NCI-H1048 (cell line): ENCODE results near the gene ROMO1.
"Not testable (repeated sequence)": the region's sequence is repeated elsewhere in the genome, so short reads cannot be mapped to it uniquely, and the experiment has no call there.

Source experiments
- DNase-seq: peaks from one replicate; lab custom pipeline; 2025; lab: John Stamatoyannopoulos, UW

The ROMO1 gene

GRCh38 chr20:35730583-35731468 is 31.6 kb downstream of the ROMO1 start:
- no peak for DNase-seq

- DNase-seq: no peak
Observed at GRCh38 chr20:35731469-35731788, 32.2 kb downstream of the ROMO1 start.

- DNase-seq: no peak
Observed at GRCh38 chr20:35731862-35732643, 32.8 kb downstream of the ROMO1 start.

GRCh38 chr20:35732644-35732982 is 33.4 kb downstream of the ROMO1 start:
- no peak for DNase-seq

GRCh38 chr20:35734374-35734773 is 35.2 kb downstream of the ROMO1 start:
- no peak for DNase-seq

DNA sequence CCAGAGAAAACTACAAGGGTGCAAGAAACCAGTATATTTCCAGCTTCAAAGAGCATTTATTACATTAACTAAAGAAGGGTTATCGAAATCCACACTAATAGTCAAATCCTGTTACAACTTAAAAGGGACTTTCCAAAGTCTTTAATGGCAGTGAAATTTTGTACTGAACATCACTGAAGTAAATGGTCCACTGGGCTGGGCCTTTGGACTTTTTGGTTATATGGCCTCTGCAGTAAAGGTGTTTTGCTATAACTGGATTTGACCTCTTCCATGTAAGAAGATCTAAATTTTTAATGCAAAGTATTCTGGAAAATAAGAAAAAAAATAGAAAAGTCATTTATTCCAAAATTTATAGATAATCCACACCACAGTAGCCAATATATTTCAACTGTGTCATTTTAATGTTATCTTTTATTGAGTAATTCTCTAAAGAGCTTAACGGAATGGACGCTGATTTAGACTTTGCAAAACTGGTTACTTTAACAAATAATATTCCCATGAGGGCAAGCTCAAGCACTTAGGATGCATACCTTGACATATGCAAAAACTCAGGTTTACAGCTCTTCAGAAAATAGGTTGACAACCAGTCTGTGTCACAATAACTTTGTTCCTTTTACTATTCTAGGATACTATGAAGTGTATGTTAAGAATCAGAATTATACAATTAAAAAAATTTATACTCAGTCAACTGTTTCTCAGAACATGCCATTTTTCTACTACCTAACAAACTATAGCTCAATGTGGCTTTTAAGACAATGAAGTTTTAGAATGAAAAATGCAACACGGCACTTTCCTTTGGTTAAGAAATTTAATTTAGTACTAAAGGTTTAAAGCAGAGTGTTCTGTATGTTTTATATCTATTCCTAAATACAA is 35.8 kb downstream of the ROMO1 start:
- DNase-seq: no peak

DNA sequence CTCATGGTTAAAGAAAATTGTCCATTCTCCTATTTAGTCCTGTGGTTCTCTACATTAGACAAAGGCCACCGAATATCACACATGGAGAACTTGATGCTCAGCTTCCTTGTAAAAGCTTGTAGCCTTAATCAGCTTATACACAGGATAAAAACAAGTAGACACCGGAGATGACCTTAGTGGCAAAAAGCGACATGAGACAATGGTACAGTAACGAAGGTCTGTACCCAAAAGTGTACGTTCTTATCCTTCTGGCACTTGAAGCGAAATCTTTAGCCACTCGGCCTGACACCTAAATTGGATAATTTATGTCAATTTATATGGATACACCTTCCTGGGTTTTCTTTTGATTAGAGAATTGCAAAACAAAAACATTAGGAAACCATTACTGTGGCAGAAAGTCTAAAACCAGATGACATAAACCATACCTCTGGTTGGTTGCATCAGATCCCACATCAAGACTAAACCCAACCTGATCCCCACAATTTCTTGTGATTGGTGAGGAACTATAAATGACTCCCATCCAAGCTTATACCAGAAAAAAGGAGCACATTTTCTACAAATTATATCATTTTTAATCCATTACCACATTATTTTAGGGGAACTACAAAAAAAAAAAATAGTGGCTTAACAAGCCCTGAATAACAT is 36.7 kb downstream of the ROMO1 start:
- DNase-seq: no peak

- DNase-seq: no peak
Observed at GRCh38 chr20:35737865-35738333, 38.7 kb downstream of the ROMO1 start.

DNA sequence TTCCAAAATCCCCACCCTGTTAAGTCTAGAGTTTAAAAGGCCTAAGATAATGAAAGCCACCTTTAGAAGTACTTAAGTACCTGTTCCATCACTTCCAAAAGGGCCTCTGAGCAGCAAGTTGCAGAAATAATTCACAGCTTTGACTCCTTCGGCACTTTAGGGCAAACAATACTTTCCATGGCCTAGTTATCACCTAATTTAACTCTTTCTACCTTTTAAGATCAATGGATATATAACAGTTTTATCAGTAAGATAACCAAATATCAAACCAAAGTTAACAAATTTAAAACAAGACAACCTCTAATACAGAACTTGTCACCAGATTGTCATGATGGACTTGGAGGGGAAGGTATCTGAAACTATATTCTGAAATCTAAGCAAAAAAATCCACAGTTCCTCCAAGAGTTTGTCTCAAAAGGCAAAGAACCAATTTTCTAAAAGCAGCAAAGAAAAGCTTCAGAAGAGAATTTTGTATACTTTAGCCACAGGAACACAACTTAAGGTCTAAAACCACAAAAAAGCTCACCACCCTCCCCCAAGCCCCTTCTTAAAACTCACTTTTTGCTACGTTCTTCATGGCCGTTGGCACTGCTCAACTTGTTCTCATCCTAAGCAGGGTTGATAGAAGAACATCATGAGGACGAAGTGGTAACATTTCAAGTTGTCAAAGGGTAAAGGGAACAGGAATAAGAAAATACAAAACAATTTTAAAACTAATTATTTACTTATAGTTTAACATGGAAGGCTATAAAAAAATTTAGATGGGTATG is 39.4 kb downstream of the ROMO1 start:
- DNase-seq: no peak

GRCh38 chr20:35739294-35740163 is 40.3 kb downstream of the ROMO1 start:
- DNase-seq: no peak

DNA sequence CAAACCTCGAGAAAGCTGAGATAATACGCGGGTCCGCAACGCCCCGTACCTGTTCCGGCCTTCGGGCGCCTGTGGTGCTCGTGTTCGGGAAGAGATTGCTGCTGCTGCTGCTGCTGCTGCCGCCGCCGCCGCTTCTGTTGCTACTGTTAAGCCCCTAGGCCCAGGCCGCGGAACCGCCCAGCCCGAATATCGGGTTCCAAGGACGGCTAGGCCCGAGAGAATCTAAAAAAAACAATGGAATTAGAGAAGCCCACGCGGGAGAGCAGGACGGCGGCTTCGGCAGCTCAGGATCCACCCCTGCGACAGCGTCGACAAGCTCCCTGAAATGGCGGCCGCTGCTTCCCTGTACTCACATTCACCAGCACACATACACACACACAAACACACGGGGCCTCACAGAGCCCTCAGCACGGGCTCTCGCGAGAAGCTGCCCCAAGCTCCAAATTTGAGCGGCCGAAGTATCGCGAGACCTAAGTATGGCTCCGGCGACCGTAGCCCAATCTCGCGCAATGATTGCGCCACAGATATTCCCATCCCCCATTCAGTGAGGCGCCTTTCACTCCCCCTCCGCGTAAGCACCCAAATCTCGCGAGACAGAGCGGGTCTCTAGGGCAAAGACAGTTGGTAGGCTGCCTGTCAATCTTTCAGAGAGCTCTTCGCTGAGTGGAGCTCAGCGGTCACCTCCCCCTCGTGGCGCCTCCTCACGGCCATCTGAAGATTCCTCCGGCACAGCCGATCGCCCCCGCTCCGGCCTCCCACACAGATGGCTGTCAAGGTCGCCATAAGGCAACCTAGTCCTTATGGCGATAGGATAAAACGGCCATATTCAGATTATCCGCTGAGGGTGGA is 42.9 kb downstream of the ROMO1 start, which contains the start of gene RBM39:
TSS of gene RBM39 (minus strand) at position 369 of the 849 bp plus-strand sequence. CDS start 1,386 bp downstream, outside the sequence.
- DNase-seq: peak; percentile 100

DNA sequence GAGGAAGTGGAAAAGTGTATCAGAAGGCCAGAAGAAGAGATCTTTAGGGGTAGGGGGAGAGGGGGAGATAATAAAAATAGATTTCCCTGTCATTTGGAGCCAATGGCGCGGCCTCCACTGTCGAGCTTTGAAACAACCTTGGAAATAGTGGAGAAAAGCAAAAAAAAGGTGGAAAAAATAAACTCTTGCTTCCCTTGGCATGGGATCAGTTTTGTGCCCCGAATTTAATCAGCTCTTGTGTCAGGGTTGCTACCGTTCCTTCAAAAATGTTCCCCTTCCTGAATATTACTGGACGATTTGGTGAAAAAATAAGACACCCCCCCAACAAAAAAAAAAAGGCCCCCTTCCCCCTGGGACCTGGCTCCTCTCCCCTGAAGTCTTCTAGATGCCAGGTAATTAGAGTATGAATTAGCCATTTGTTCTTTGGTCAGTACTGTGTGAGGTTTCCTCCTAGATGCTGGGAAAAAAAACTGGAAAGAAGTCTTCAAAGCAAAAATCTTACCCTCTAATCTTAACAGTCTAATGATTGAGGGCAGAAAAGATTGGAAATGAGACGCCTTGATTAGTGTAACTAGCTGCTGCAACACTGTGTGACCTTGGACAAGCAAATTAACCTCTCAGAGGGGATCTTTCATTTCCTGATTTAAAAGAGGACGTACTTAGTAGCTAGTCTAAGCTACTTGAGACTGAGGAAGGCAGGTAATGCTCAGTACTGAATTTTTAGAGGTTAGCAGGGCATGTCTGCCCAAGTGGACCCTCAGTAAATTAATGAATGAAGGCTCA is 43.7 kb downstream of the ROMO1 start:
- DNase-seq: no peak

GRCh38 chr20:35743693-35744491 is 44.7 kb downstream of the ROMO1 start:
- DNase-seq: no peak

GRCh38 chr20:35744492-35744841 is 45.3 kb downstream of the ROMO1 start:
- DNase-seq: not testable (repeated sequence)
